GM23338 (cell line): ENCODE measurements around the gene MRPL28. TPM values are rescaled to one million over a fixed set of nuclear protein-coding genes. Genes with fewer than 3 reads are reported as not detected.
A peak's percentile ranks its signal among the peaks of the same experiment; 100 is the strongest.

Experiments
- ATAC-seq: fragments of 200-7000 bp; cut with Tn5 transposase; 3 replicates; pipeline ENCODE4 v1.9.1; 2020
- DNase-seq: peaks from one replicate; pipeline ENCODE4 v3.0.0-alpha.2; 2015; ENCODE audit warnings: low spot score
- H2AFZ ChIP-seq: fragments of 200-600 bp; sonication (generic); 2 replicates; pipeline ENCODE4 v1.8.0; 2016; ENCODE audit warnings: antibody characterized with exemption, mild to moderate bottlenecking, moderate library complexity
- H3F3A ChIP-seq: fragments of 200-600 bp; sonication (generic); replicated peaks from 2 replicates; pipeline ENCODE4 v1.8.0; 2017; ENCODE audit warnings: antibody characterized with exemption, mixed run types, low read depth
- H3K27ac ChIP-seq: fragments of 200-600 bp; sonication (generic); 2 replicates; pipeline ENCODE4 v1.6.1; 2016; ENCODE audit warnings: low read depth
- H3K27me3 ChIP-seq: fragments of 200-600 bp; sonication (generic); 2 replicates; pipeline ENCODE4 v1.8.0; 2016; ENCODE audit warnings: mild to moderate bottlenecking, mixed run types, moderate library complexity; ENCODE audit not compliant: insufficient read depth
- H3K36me3 ChIP-seq: fragments of 200-600 bp; sonication (generic); 2 replicates; pipeline ENCODE4 v1.8.0; 2016; ENCODE audit warnings: mild to moderate bottlenecking; ENCODE audit not compliant: insufficient read depth
- H3K4me1 ChIP-seq: fragments of 200-600 bp; sonication (generic); 2 replicates; pipeline ENCODE4 v1.8.0; 2016; ENCODE audit warnings: mild to moderate bottlenecking, moderate library complexity; ENCODE audit not compliant: insufficient read depth
- H3K4me2 ChIP-seq: fragments of 200-600 bp; sonication (generic); 2 replicates; pipeline ENCODE4 v1.7.1; 2017; ENCODE audit warnings: mixed run types
- H3K4me3 ChIP-seq: fragments of 200-600 bp; sonication (generic); 2 replicates; pipeline ENCODE4 v1.6.1; 2016; ENCODE audit warnings: mixed run types
- H3K79me2 ChIP-seq: fragments of 200-600 bp; sonication (generic); replicated peaks from 2 replicates; pipeline ENCODE4 v1.8.0; 2017; ENCODE audit warnings: mild to moderate bottlenecking; ENCODE audit not compliant: insufficient read depth
- H3K9me2 ChIP-seq: fragments of 200-600 bp; sonication (generic); 2 replicates; pipeline ENCODE4 v1.8.0; 2017; ENCODE audit not compliant: insufficient read depth
- H4K20me1 ChIP-seq: fragments of 200-600 bp; sonication (generic); replicated peaks from 2 replicates; pipeline ENCODE4 v1.8.0; 2017; ENCODE audit warnings: mild to moderate bottlenecking; ENCODE audit not compliant: insufficient read depth
- H3K27ac Mint-ChIP-seq: 2 replicates; pipeline ENCODE4 v1.8.0; 2020; ENCODE audit warnings: inconsistent platforms, mild to moderate bottlenecking, moderate library complexity, mixed read lengths
- H3K27me3 Mint-ChIP-seq: 3 replicates; pipeline ENCODE4 v1.8.0; 2022; ENCODE audit warnings: low read depth, mild to moderate bottlenecking, moderate library complexity, mixed read lengths, inconsistent platforms; ENCODE audit not compliant: insufficient read depth, poor library complexity
- H3K36me3 Mint-ChIP-seq: 3 replicates; pipeline ENCODE4 v1.8.0; 2021; ENCODE audit warnings: low read depth, mild to moderate bottlenecking, inconsistent platforms, moderate library complexity, mixed read lengths
- H3K4me1 Mint-ChIP-seq: 3 replicates; pipeline ENCODE4 v1.8.0; 2020; ENCODE audit warnings: mild to moderate bottlenecking, inconsistent platforms, mixed read lengths
- H3K4me3 Mint-ChIP-seq: 3 replicates; pipeline ENCODE4 v1.8.0; 2021; ENCODE audit warnings: moderate library complexity, mild to moderate bottlenecking, inconsistent platforms, mixed read lengths
- H3K9me3 Mint-ChIP-seq: 3 replicates; pipeline ENCODE4 v1.8.0; 2020; ENCODE audit warnings: moderate library complexity, mild to moderate bottlenecking, inconsistent platforms, mixed read lengths
- CREB1 ChIP-seq: fragments of 250-450 bp; sonication (Bioruptor Pico); IDR thresholded peaks from 2 replicates; pipeline ENCODE4 v1.5.0; 2020; ENCODE audit warnings: low read depth, mild to moderate bottlenecking, moderate library complexity
- CTCF ChIP-seq, 2 experiments: fragments of 200-600 bp in 1 of 2; sonication (generic) in 1 of 2; conservative IDR thresholded peaks; 2 replicates each; pipeline versions ENCODE4 v1.5.1 to v1.6.1; 2016 to 2017; ENCODE audit warnings: antibody characterized with exemption in 2 of 2, low read depth in 2 of 2, mild to moderate bottlenecking in 2 of 2, moderate library complexity in 1 of 2
- JUNB ChIP-seq: IDR thresholded peaks from one replicate; pipeline ENCODE4 v1.6.1; 2016; ENCODE audit warnings: antibody characterized with exemption; ENCODE audit not compliant: unreplicated experiment
- NANOG ChIP-seq: IDR thresholded peaks from 2 replicates; pipeline ENCODE4 v1.6.1; 2016; ENCODE audit warnings: antibody characterized with exemption, borderline replicate concordance
- POLR2AphosphoS5 ChIP-seq: IDR thresholded peaks from 2 replicates; pipeline ENCODE4 v1.6.1; 2016; ENCODE audit warnings: antibody characterized with exemption, low read depth
- STAT1 ChIP-seq: IDR thresholded peaks from one replicate; pipeline ENCODE4 v1.6.1; 2016; ENCODE audit warnings: antibody characterized with exemption; ENCODE audit not compliant: unreplicated experiment
- ZNF114 ChIP-seq: fragments of 250-450 bp; sonication (Bioruptor Pico); IDR thresholded peaks from 2 replicates; pipeline ENCODE4 v1.5.0; 2020; ENCODE audit warnings: mild to moderate bottlenecking, moderate library complexity
- ZNF462 ChIP-seq: fragments of 250-450 bp; sonication (Bioruptor Pico); IDR thresholded peaks from 2 replicates; pipeline ENCODE4 v1.5.0; 2020; ENCODE audit warnings: mild to moderate bottlenecking, moderate library complexity
- polyA plus RNA-seq: library from polyadenylated mRNA; unstranded; fragments of >200 nt; fragmentation: Nextera tagmentation; extraction: Ambion mirVana; gene quantifications from 2 replicates; pipeline ENCODE4 v1.2.1, GENCODE V29; 2016
- total RNA-seq: library from RNA; depleted of rRNA; stranded (reverse); fragments of >200 nt; shearing (Covaris generic); gene quantifications from 2 replicates; pipeline ENCODE4 v1.2.3, GENCODE V29; 2014

MRPL28 gene
- total and polyA plus RNA-seq, 2 experiments from 2014 or later, result 135 to 169 TPM

GRCh38 chr16:373848-374615 lies 3.7 kb upstream of the MRPL28 start:
- peaks cover 3% of the 10 kb centered on the region; the same call in 1 of the 2 replicates for H3K36me3 ChIP-seq
- Mint-ChIP-seq H3K9me3 (no peaks in the 10 kb centered on the region), H3K4me3 (no peak overlapping the region), H3K4me1 (peaks cover 14% of the 10 kb centered on the region; the same call in 1 of the 3 replicates), H3K27me3 (peaks cover 7% of the 10 kb centered on the region), H3K27ac (no peak overlapping the region), H3K36me3 (peaks cover 14% of the 10 kb centered on the region)
- H2AFZ ChIP-seq, result no peak overlapping the region
- peaks cover 6% of the 10 kb centered on the region for H3K79me2 ChIP-seq
- H3F3A ChIP-seq, result peaks cover 8% of the 10 kb centered on the region
- ATAC-seq (no peak), DNase-seq (no peak)
- TF ChIP-seq CREB1 (CRISPR knock-in tag), result no peak
- TF ChIP-seq CTCF (conservative IDR thresholded peaks at IDR 0.05; ENCODE audit: low read depth in 2 of 2), result 0 out of 4 replicates have a peak, but pooled peaks of 1 of the 2 experiments have one; percentile 2
- TF ChIP-seq POLR2AphosphoS5, result no peak
- no peak for TF ChIP-seq ZNF114
- TF ChIP-seq JUNB, result no peak
- TF ChIP-seq NANOG, result no peak
- TF ChIP-seq ZNF462 (CRISPR knock-in tag), result no peak
- no peak for TF ChIP-seq STAT1
- H4K20me1 ChIP-seq, result peaks cover 5% of the 10 kb centered on the region
- H3K4me1 ChIP-seq, result peaks cover 4% of the 10 kb centered on the region; the same call in 1 of the 2 replicates
- H3K27me3 ChIP-seq, result no peaks in the 10 kb centered on the region
- no peak overlapping the region for H3K4me2 ChIP-seq
- no peaks in the 10 kb centered on the region for H3K9me2 ChIP-seq
- H3K4me3 ChIP-seq, result no peak overlapping the region
- no peak overlapping the region for H3K27ac ChIP-seq
